Esophagus squamous epithelium (tissue), 4 donors: ENCODE results near the gene TMEM132D.

Experiments used
- POLR2A ChIP-seq, 4 donors: fragments of 450-650 bp; IDR thresholded peaks; one replicate each; pipeline ENCODE4 v1.6.1; 2017; ENCODE audit warnings: antibody characterized with exemption in 4 of 4, mild to moderate bottlenecking in 4 of 4, moderate library complexity in 3 of 4
- TF ChIP-seq, protein P1 (sequence below), 6 experiments: fragments of 450-650 bp in 4 of 6; fragments of 200-600 bp in 2 of 6; sonication (generic) in 2 of 6; IDR thresholded peaks; one replicate each; pipeline ENCODE4 v1.5.1; 2016 to 2019; ENCODE audit warnings: antibody characterized with exemption in 6 of 6, mild to moderate bottlenecking in 4 of 6, moderate library complexity in 4 of 6

DNA sequence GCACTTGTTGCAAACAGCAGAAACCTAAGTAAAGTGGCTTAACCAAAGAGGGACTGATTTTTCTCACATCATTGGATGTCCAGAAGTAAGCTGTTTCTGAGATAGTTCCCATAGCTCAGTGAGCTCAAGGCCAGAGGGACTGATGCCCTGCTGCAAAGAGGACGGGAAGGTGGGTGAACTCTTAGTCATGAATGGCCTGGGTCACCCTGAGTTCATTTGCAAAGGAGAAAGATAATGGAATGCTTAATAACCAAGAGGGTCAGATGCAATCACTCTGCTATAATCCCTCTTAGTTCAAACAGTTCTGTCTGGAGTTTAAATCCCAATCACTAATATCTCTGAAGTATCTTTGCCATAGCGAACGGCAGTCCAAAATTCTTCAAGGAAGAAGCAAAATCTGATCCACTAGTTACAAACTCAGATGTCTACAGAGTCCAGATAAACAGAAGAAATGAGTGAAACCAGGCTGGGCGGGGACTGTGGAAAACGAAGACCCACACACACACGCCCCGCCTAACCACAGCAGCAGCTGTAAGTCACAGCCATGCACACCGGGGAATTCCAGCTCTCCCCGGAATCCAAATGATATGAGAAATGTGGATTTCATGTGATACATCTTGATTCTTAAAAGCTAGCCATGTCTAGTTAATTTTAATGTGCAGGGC is 289.5 kb downstream of the TMEM132D start:
- no peak for TF ChIP-seq POLR2A (IDR thresholded peaks at IDR 0.05)
- TF ChIP-seq, protein P1, sequence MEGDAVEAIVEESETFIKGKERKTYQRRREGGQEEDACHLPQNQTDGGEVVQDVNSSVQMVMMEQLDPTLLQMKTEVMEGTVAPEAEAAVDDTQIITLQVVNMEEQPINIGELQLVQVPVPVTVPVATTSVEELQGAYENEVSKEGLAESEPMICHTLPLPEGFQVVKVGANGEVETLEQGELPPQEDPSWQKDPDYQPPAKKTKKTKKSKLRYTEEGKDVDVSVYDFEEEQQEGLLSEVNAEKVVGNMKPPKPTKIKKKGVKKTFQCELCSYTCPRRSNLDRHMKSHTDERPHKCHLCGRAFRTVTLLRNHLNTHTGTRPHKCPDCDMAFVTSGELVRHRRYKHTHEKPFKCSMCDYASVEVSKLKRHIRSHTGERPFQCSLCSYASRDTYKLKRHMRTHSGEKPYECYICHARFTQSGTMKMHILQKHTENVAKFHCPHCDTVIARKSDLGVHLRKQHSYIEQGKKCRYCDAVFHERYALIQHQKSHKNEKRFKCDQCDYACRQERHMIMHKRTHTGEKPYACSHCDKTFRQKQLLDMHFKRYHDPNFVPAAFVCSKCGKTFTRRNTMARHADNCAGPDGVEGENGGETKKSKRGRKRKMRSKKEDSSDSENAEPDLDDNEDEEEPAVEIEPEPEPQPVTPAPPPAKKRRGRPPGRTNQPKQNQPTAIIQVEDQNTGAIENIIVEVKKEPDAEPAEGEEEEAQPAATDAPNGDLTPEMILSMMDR (IDR thresholded peaks at IDR 0.05) = no peak
